Esophagus mucosa (tissue), 1 donor: ENCODE data around the gene TAL2. TPM values are rescaled to one million over a fixed set of nuclear protein-coding genes. Genes with fewer than 3 reads are reported as not detected.

Source experiments
- ATAC-seq: fragments of 200-7000 bp; cut with Tn5 transposase; one replicate; pipeline ENCODE4 v1.9.1; 2020
- total RNA-seq: library from RNA; stranded (reverse); gene quantifications from one replicate; pipeline ENCODE4 v1.2.4, GENCODE V29; 2023
- donor health status: DM: yes; HTN: yes; CAD: no.

The TAL2 gene
- total RNA-seq, 1 donor from 2014 or later, result not detected

DNA sequence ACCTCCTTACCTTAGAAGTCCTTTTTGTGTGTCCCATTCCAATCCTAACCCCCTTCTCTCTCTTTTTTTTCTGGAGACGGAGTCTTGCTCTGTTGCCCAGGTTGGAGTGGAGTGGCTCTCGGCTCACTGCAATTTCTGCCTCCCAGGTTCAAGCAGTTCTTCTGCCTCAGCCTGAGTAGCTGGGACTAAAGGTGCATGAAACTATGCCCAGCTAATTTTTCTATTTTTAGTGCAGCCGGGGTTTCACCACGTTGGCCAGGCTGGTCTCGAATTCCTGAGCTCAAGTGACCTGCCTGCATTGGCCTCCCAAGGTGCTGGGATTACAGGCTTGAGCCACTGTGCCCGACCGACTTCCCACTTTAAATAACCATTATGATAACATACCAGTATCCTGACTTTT lies 49.6 kb downstream of the TAL2 start:
- no peak for ATAC-seq

DNA sequence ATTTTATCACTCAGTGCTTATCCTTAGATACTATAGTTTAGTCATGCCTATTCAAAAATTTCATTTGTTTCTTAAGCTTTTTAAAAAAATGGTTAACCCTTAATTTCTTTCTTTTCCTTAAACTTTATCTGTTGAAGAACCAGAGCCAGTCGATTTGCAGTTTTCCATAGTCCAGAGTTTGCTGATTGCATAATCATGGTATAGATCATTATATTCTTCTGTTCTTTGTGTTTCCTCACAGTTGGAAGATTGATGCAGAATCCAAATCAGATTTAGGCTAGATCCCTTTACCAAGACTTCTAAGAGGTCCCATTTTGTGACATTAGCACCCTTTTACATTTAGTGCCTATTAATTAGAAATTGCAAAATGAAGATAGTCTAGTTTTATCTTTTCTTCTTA lies 50.0 kb downstream of the TAL2 start:
- ATAC-seq, result no peak

Other genes with a start within 250 kb of the TAL2 start
- gene FSD1L, start 214.4 kb upstream of the TAL2 start, total RNA-seq, result 2.3 TPM
- gene FKTN, start 104.3 kb upstream of the TAL2 start, total RNA-seq, result 12.3 TPM
- gene TMEM38B, start 32.1 kb downstream of the TAL2 start, total RNA-seq, result 4.1 TPM